Endometrium (tissue), 2 donors: ENCODE results near the gene CPNE6.
"Not testable (repeated sequence)": the region's sequence is repeated elsewhere in the genome, so short reads cannot be mapped to it uniquely, and the experiment has no call there.

Source experiments
- FAIRE-seq: peaks from 2 replicates; lab custom pipeline; 2012; peaks lifted over from hg19 to GRCh38; lab: Jason Lieb, UNC
- donor health status: control.
- donor health status: control.

Gene CPNE6

GRCh38 chr14:24071144-24071697 lies at the start of gene CPNE6:
Gene CPNE6, plus strand, starts transcription at chr14:24071562. Its CDS starts 1,375 bp downstream, at chr14:24072937.
- no peak for FAIRE-seq

- not testable (repeated sequence) for FAIRE-seq
Observed at GRCh38 chr14:24024939-24025418, 46.4 kb upstream of the CPNE6 start.

GRCh38 chr14:24029687-24030086 lies 41.7 kb upstream of the CPNE6 start:
- FAIRE-seq = not testable (repeated sequence)

DNA sequence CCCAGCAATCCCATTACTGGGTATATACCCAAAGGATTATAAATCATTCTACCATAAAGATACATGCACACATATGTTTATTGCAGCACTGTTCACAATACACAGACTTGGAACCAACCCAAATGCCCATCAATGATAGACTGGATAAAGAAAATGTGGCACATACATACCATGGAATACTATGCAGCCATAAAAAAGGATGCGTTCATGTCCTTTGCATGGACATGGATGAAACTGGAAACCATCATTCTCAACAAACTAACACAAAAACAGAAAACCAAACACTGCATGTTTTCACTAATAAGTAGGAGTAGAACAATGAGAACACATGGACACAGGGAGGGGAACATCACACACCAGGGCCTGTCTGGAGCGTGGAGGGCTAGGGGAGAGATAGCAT lies 40.0 kb upstream of the CPNE6 start:
- FAIRE-seq = not testable (repeated sequence)

DNA sequence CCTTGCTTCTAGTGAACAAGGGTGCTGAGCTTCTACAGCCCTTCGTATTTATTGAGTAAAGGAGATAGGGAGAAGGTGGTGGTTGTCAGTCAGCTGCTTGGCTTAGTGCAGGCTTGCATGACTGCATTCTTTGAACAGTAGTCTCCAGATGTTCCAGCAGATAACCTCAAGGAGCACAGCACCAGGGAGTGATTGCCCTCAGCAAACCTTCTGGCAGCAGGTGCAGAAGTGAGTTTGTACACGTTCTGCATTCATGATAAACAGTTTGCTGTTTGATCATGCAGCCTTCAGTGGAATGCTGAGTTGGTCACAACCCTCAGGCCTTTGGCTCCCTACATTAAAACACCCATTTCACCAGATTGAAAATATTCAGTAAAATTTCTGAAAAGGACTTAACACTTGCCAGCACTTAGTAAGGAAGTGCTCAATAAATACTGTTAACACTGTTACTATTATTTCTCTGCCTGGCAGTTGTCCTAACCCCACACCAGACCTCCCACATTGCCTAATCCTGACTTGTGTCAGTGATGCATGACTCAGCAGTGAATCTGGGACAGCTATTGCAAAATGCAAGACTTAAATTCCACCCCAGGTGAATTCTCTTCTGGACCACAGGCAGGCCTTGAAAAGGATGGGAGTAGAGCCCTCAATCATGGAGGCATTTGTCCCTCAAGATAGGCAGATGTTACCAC lies 38.5 kb upstream of the CPNE6 start:
- FAIRE-seq = no peak

GRCh38 chr14:24035769-24036168 lies 35.6 kb upstream of the CPNE6 start:
- FAIRE-seq = not testable (repeated sequence)

DNA sequence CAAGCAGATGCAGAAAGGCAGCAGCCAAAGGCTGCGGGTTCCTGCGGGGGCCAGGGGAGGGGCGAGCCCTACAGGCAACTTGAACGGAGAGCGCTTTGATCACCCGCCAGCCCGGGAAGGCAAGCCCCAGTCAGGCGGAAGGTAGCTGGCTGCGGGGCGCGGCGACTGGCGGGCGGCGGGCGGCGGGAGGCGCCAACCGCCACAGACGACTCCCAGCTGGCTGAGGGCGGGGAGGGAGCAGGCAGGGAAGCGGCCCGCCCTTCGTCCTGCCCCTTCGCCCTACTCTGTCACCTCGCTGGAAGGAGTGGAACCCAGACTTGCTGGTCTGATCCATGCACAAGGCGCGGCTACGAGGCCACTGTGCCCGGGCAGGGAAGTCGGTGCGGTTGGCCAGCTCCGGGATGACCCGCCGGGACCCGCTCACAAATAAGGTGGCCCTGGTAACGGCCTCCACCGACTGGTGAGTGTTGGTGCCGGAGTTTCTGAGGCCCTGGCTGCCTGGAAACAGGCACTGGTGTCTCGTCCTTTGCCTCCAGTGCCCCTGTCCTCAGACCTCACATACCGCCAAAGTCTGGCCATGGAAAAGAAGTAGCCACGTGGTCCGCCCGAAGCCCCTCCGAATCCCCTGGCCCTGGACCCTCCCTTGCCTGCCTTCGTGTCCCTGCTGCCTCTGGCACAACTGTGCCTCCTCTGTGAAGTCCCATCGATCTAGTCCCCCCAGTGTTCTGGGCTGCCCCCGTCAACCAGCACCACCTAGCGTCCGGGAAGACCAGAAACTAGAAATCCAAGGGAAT lies 35.0 kb upstream of the CPNE6 start:
- FAIRE-seq = no peak

GRCh38 chr14:24036963-24037657 lies 34.3 kb upstream of the CPNE6 start:
- not testable (repeated sequence) for FAIRE-seq

- FAIRE-seq = no peak
Observed at GRCh38 chr14:24037658-24038037, 33.7 kb upstream of the CPNE6 start.

GRCh38 chr14:24038686-24039085 lies 32.7 kb upstream of the CPNE6 start:
- no peak for FAIRE-seq

- no peak for FAIRE-seq
Observed at GRCh38 chr14:24040692-24041091, 30.7 kb upstream of the CPNE6 start.

DNA sequence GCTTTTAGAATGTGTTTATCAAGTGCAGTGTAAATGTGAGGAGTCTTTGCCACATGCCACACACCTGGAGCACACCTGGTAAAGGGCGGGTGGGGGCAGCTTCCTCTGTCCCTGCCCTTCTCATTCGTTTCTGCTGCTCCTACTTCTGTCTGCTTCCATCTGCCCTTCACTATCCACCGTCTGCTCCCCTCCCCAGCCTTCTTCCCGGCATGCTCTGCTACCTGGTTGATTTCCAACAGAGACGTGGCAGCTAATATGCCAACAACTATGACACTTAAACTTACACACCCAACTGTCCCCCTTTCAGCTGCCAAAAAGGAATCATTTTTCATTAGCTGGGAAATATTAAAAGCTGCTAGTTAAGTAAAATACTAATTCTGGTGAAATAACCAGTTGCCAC lies 28.6 kb upstream of the CPNE6 start:
- FAIRE-seq = no peak

DNA sequence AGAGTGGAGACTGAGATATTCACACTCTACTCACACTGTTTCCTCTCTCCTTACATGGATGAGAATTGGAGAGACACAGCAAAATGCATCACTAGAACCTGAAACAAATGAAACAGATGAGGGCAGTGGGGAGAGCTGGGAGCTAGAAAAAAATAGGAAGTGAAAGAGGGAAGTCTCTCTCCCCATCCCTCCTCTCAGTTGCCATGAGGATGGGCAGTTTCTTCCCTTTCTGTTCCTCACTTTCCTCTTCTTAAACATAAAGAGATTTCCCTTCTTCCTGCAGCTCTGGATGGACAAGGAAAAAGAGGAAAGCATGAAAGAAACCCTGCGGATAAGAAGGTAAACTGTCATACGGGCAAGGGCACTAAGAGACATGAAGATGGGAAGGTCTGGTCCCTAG lies 22.4 kb upstream of the CPNE6 start:
- FAIRE-seq = not testable (repeated sequence)

DNA sequence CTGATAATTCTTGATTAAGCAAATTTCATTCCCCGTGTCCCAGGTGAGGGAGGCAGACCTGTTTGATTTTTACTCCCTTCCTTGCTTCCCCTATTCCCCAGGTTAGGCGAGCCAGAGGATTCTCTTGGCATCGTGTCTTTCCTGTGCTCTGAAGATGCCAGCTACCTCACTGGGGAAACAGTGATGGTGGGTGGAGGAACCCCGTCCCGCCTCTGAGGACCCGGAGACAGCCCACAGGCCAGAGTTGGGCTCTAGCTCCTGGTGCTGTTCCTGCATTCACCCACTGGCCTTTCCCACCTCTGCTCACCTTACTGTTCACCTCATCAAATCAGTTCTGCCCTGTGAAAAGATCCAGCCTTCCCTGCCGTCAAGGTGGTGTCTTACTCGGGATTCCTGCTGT lies 20.6 kb upstream of the CPNE6 start:
- FAIRE-seq = not testable (repeated sequence)

DNA sequence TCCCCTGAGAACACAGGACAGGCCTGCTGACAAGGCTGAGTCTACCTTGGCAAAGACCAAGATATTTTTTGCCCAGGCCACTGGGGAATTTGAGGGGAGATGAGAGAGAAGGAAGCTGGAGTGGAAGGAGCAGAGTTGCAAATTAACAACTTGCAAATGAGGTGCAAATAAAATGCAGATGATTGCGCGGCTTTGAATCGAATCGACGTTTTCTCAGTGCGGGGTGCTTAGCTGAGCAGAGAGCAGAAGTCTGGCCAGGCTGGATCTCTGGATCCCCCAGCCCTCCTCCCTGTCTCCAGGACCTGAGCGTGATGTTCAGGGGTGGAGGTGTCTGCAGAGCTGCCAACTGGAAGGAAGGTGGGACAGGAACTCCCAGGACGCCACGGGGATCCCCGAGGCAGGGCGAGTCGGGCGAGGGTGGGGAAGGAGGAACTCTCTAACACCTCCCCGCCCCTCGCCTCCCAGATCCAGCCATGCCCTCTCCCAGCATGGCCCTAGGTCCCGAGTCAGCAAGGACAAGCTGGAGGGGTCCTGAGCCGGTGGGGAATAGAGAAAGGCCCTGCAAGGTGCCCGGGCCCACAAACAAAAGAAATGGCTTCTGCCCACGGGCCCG lies 20.1 kb upstream of the CPNE6 start:
- no peak for FAIRE-seq

DNA sequence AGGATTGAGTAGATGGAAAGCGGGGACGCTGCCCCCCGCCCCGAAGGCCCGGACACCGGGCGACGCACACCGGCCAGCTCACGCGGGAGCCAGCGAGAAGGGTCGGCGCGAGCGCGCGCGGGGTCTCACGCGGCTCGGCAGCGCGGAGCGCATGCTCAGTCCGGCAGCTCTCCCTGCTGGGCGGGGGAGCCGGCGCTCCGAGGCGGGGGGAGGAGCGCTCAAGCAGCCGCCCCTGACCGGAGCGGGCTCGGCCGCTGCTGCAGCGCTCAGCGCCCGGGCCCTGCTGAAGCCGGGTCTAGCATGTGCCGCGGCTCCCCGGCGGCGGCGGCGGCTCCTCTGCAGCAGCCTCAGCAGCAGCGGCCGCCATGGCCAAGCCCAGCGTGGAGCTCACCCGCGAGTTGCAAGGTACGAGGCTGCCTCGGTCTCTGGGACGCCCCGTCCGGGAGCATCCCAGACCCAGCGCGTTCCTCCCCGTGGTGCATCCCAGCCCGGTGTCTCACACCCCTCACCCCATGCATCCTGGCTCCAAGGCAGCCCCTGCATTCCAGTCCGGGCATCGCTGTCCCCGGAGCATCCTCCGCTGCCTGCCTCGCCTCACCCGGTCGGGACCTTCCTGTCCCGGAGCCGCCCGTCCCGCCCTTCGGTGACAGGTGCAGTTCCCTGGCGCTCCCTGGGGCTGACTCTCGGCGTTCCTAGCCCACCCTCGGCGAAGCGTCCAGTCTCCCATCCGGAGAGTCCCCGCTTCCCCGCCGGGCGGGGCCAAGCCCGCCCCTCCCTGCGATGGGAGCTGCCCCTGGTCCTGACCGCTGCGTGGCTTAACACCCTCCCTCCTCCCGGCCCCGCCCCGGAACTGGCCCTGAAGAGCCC lies 19.3 kb upstream of the CPNE6 start, which contains the start of gene CARMIL3:
Gene CARMIL3 (plus strand): TSS at position 221 of the 867 bp plus-strand sequence. CDS start 145 bp downstream, at position 366.
- FAIRE-seq = no peak

- FAIRE-seq = no peak
Observed at GRCh38 chr14:24052656-24053547, 18.5 kb upstream of the CPNE6 start.

- no peak for FAIRE-seq
Observed at GRCh38 chr14:24053548-24054323, 17.6 kb upstream of the CPNE6 start.

GRCh38 chr14:24054324-24054641 lies 17.1 kb upstream of the CPNE6 start:
- no peak for FAIRE-seq
